ENCODE measurements around the gene KCNJ8. TPM values are rescaled to one million over a fixed set of nuclear protein-coding genes. Genes with fewer than 3 reads are reported as not detected.

KCNJ8 gene
- total RNA-seq, 1 donor from 2014 or later, result not detected

GRCh38 chr12:21718403-21718802, 56.1 kb downstream of the KCNJ8 start:
- Histone ChIP-seq H3K27ac (no peak overlapping the region), H3K9me3 (ENCODE audit: low read depth) (no peaks in the 10 kb centered on the region), H3K4me3 (no peak overlapping the region), H3K4me2 (no peak overlapping the region), H3K4me1 (no peaks in the 10 kb centered on the region), H3F3A (ENCODE audit: low read depth) (no peaks in the 10 kb centered on the region), H3K9ac (no peak overlapping the region), H2AFZ (replicated peaks) (no peak overlapping the region), H3K79me2 (ENCODE audit: low read depth) (no peaks in the 10 kb centered on the region), H3K27me3 (no peaks in the 10 kb centered on the region), H4K20me1 (ENCODE audit: low read depth) (no peaks in the 10 kb centered on the region), H3K36me3 (no peaks in the 10 kb centered on the region)
- Mint-ChIP-seq H3K4me3 (no peak overlapping the region), H3K27ac (no peak overlapping the region), H3K9me3 (no peaks in the 10 kb centered on the region), H3K36me3 (no peaks in the 10 kb centered on the region), H3K27me3 (ENCODE audit: insufficient read depth, low read depth) (no peaks in the 10 kb centered on the region), H3K4me1 (no peaks in the 10 kb centered on the region)
- TF ChIP-seq EZH2phosphoT487 (IDR thresholded peaks at IDR 0.05) (no peak), EZH2 (IDR thresholded peaks at IDR 0.05) (no peak), CTCF (IDR thresholded peaks at IDR 0.05) (no peak)
- DNase-seq (ENCODE audit: low spot score), result no peak

DNA sequence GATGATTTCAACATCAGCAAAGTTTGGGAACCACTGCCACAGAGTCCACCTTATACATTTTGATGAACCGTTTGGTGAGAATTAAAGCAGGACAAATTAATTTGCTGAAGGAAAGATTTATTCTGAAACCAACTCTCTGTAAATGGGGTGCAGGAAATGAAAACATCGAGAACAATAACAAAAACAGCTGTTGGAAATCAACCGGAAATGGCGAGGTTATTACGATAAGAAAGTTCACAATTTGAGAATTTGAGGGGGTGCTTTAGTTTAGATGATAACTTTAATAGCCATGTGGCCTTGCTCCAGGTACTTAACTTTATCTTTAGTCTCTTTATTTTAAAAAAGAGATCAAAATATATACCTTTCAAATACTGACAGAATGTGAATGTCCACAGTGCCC, 56.7 kb downstream of the KCNJ8 start:
- TF ChIP-seq CTCF (IDR thresholded peaks at IDR 0.05), result no peak
- no peak for TF ChIP-seq EZH2 (IDR thresholded peaks at IDR 0.05)
- no peak for TF ChIP-seq EZH2phosphoT487 (IDR thresholded peaks at IDR 0.05)
- Mint-ChIP-seq H3K4me3 (no peak overlapping the region), H3K4me1 (no peaks in the 10 kb centered on the region), H3K27me3 (ENCODE audit: insufficient read depth, low read depth) (no peaks in the 10 kb centered on the region), H3K9me3 (no peaks in the 10 kb centered on the region), H3K27ac (no peak overlapping the region), H3K36me3 (no peaks in the 10 kb centered on the region)
- H3K4me1 ChIP-seq, result no peaks in the 10 kb centered on the region
- H3F3A ChIP-seq (ENCODE audit: low read depth), result no peaks in the 10 kb centered on the region
- no peaks in the 10 kb centered on the region for H3K79me2 ChIP-seq (ENCODE audit: low read depth)
- H3K4me2 ChIP-seq, result no peak overlapping the region
- no peak overlapping the region for H3K27ac ChIP-seq
- no peaks in the 10 kb centered on the region for H4K20me1 ChIP-seq (ENCODE audit: low read depth)
- H3K4me3 ChIP-seq, result no peak overlapping the region
- H2AFZ ChIP-seq (replicated peaks), result no peak overlapping the region
- no peaks in the 10 kb centered on the region for H3K9me3 ChIP-seq (ENCODE audit: low read depth)
- H3K27me3 ChIP-seq, result no peaks in the 10 kb centered on the region
- no peaks in the 10 kb centered on the region for H3K36me3 ChIP-seq
- DNase-seq (ENCODE audit: low spot score), result no peak
- no peak overlapping the region for H3K9ac ChIP-seq

GRCh38 chr12:21715386-21715785, 59.1 kb downstream of the KCNJ8 start:
- H3K27ac Mint-ChIP-seq, result no peak overlapping the region
- no peak overlapping the region for H3K4me3 ChIP-seq
- H3K27me3 Mint-ChIP-seq (ENCODE audit: insufficient read depth, low read depth), result no peaks in the 10 kb centered on the region

More at GRCh38 chr12:21715386-21715785, 59.1 kb downstream of the KCNJ8 start:
- no peaks in the 10 kb centered on the region for H3K9me3 ChIP-seq (ENCODE audit: low read depth)
- H3K36me3 ChIP-seq, result no peaks in the 10 kb centered on the region
- no peak for DNase-seq (ENCODE audit: low spot score)
- H3K4me1 ChIP-seq, result no peaks in the 10 kb centered on the region
- no peak overlapping the region for H3K4me3 Mint-ChIP-seq
- no peak overlapping the region for H2AFZ ChIP-seq (replicated peaks)
- TF ChIP-seq CTCF (IDR thresholded peaks at IDR 0.05) (no peak), EZH2phosphoT487 (IDR thresholded peaks at IDR 0.05) (no peak), EZH2 (IDR thresholded peaks at IDR 0.05) (no peak)
- H3K27ac ChIP-seq, result no peak overlapping the region
- no peak overlapping the region for H3K4me2 ChIP-seq
- no peaks in the 10 kb centered on the region for H3K9me3 Mint-ChIP-seq
- no peak overlapping the region for H3K9ac ChIP-seq
- H3F3A ChIP-seq (ENCODE audit: low read depth), result no peaks in the 10 kb centered on the region
- no peaks in the 10 kb centered on the region for H3K4me1 Mint-ChIP-seq
- no peaks in the 10 kb centered on the region for H3K27me3 ChIP-seq
- H3K79me2 ChIP-seq (ENCODE audit: low read depth), result no peaks in the 10 kb centered on the region
- H4K20me1 ChIP-seq (ENCODE audit: low read depth), result no peaks in the 10 kb centered on the region
- H3K36me3 Mint-ChIP-seq, result no peaks in the 10 kb centered on the region

Other genes starting within 250 kb of the KCNJ8 start
- gene SPX, start 248.4 kb downstream of the KCNJ8 start, total RNA-seq (ENCODE audit: low replicate concordance), result 0.31 and 4.0 TPM in 2 replicates
- gene GYS2, start 169.9 kb downstream of the KCNJ8 start, total RNA-seq (ENCODE audit: low replicate concordance), result not detected in 2 replicates
- gene LDHB, start 116.9 kb downstream of the KCNJ8 start, total RNA-seq (ENCODE audit: low replicate concordance), result 1,385 and 1,973 TPM in 2 replicates
- not detected in 2 replicates for gene ABCC9, start 166.7 kb upstream of the KCNJ8 start, total RNA-seq (ENCODE audit: low replicate concordance)